Astrocyte (in vitro differentiated cells and primary cell): ENCODE results near the gene DKC1. TPM values are rescaled to one million over a fixed set of nuclear protein-coding genes. Genes with fewer than 3 reads are reported as not detected.

Experiments used
- total RNA-seq: library from RNA; stranded (reverse); gene quantifications from 2 replicates; pipeline ENCODE4 v1.2.1, GENCODE V29; 2021

The DKC1 gene
- total RNA-seq, 1 donor from 2014 or later, result 60.5 TPM

Other genes starting within 250 kb of the DKC1 start
- gene FAM3A, start 246.6 kb upstream of the DKC1 start, total RNA-seq, result 20.9 and 26.1 TPM in 2 replicates
- 54.1 and 62.8 TPM in 2 replicates for gene G6PD, start 216.0 kb upstream of the DKC1 start, total RNA-seq
- gene IKBKG, start 215.2 kb upstream of the DKC1 start, total RNA-seq, result 21.4 and 22.3 TPM in 2 replicates
- not detected in 2 replicates for gene CTAG1A, start 177.7 kb upstream of the DKC1 start, total RNA-seq
- not detected in 2 replicates for gene CTAG1B, start 143.6 kb upstream of the DKC1 start, total RNA-seq
- gene CTAG2, start 109.3 kb upstream of the DKC1 start, total RNA-seq, result not detected in 2 replicates
- gene GAB3, start 11.8 kb upstream of the DKC1 start, total RNA-seq, result 1.7 TPM in 2 replicates
- gene MPP1, start 42.6 kb downstream of the DKC1 start, total RNA-seq, result 8.3 and 9.0 TPM in 2 replicates
- gene SMIM9, start 71.8 kb downstream of the DKC1 start, total RNA-seq, result not detected in 2 replicates
- gene F8A1, start 123.5 kb downstream of the DKC1 start, total RNA-seq, result 24.8 and 25.6 TPM in 2 replicates